Measurements from ENCODE around the gene TCEA3.

- TF ChIP-seq CTCF (IDR thresholded peaks at IDR 0.05; ENCODE audit: low read depth, low read length, poor library complexity, severe bottlenecking) (no peak), EZH2phosphoT487 (IDR thresholded peaks at IDR 0.05; ENCODE audit: borderline replicate concordance, low read length) (no peak)
Measured at GRCh38 chr1:23339632-23340031, 84.9 kb downstream of the TCEA3 start.

All from DOHH2 (cell line).